Activated CD8-positive, alpha-beta memory T cell treated with anti-CD3 and anti-CD28 coated beads, Interleukin-2, amount 50 U/mL, for 24 hours (primary cell): Measurements from ENCODE around the gene CCDC63.

ENCODE experiments used
- DNase-seq: peaks from one replicate; pipeline ENCODE4 v3.0.0-alpha.2; 2020; ENCODE audit errors: extremely low read depth

CCDC63 gene

GRCh38 chr12:110846615-110847566, at the start of gene CCDC63:
CCDC63 (plus strand) TSS chr12:110846987; CDS start chr12:110852955, 5,968 bp downstream.
- no peak for DNase-seq

- no peak for DNase-seq
Observed at GRCh38 chr12:110798461-110798860, 48.3 kb upstream of the CCDC63 start.

- DNase-seq, result no peak
Observed at GRCh38 chr12:110802489-110802888, 44.3 kb upstream of the CCDC63 start.

GRCh38 chr12:110804406-110804805, 42.4 kb upstream of the CCDC63 start:
- no peak for DNase-seq

- no peak for DNase-seq
Observed at GRCh38 chr12:110807640-110808039, 39.1 kb upstream of the CCDC63 start.

- DNase-seq, result no peak
Observed at GRCh38 chr12:110809149-110809548, 37.6 kb upstream of the CCDC63 start.

GRCh38 chr12:110811972-110812371, 34.8 kb upstream of the CCDC63 start:
- no peak for DNase-seq

GRCh38 chr12:110813285-110813684, 33.5 kb upstream of the CCDC63 start:
- no peak for DNase-seq

GRCh38 chr12:110813756-110814155, 33.0 kb upstream of the CCDC63 start:
- no peak for DNase-seq

- no peak for DNase-seq
Observed at GRCh38 chr12:110816248-110816647, 30.5 kb upstream of the CCDC63 start.

GRCh38 chr12:110816779-110817178, 30.0 kb upstream of the CCDC63 start:
- DNase-seq, result no peak

- no peak for DNase-seq
Observed at GRCh38 chr12:110818511-110818910, 28.3 kb upstream of the CCDC63 start.

GRCh38 chr12:110819150-110819549, 27.6 kb upstream of the CCDC63 start:
- DNase-seq, result no peak

- no peak for DNase-seq
Observed at GRCh38 chr12:110819646-110820045, 27.1 kb upstream of the CCDC63 start.

- no peak for DNase-seq
Observed at GRCh38 chr12:110821917-110822316, 24.9 kb upstream of the CCDC63 start.

- DNase-seq, result no peak
Observed at GRCh38 chr12:110822821-110823415, 23.9 kb upstream of the CCDC63 start.

GRCh38 chr12:110824342-110824741, 22.4 kb upstream of the CCDC63 start:
- no peak for DNase-seq

GRCh38 chr12:110825530-110825929, 21.3 kb upstream of the CCDC63 start:
- no peak for DNase-seq

GRCh38 chr12:110826592-110827200, 20.1 kb upstream of the CCDC63 start:
- DNase-seq, result peak; percentile 73

- no peak for DNase-seq
Observed at GRCh38 chr12:110829308-110829707, 17.5 kb upstream of the CCDC63 start.

GRCh38 chr12:110836291-110836690, 10.5 kb upstream of the CCDC63 start:
- no peak for DNase-seq

GRCh38 chr12:110841007-110841406, 5.8 kb upstream of the CCDC63 start:
- DNase-seq, result no peak

GRCh38 chr12:110844131-110844530, 2.7 kb upstream of the CCDC63 start:
- DNase-seq, result no peak
